CD4-positive, alpha-beta T cell treated with Interferon gamma for 1 hour (primary cell): Measurements from ENCODE around the gene A4GALT.

Source experiments
- DNase-seq: peaks from one replicate; pipeline ENCODE4 v3.0.0-alpha.2; 2020

The A4GALT gene

GRCh38 chr22:42700901-42701300 is 19.8 kb downstream of the A4GALT start:
- no peak for DNase-seq

DNA sequence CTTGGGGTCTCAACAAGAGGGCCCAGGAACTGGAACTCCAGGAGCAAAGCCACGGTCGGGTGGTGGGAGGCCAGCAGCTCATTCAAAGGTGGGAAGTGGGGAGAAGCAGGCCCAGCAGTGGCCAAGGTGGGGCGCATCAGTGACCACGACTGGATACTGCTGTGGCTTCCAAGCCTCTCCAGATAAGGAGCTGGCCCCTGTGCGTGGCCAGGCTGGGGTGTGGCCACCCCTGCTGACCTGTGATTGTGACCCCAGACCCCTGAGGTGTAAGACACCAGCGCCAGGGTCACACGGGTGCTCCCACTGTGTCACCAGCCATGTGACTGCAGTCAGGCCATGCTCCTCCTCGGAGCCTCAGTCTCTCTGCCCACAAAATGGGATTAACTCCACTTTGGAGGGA is 20.3 kb downstream of the A4GALT start:
- no peak for DNase-seq

DNA sequence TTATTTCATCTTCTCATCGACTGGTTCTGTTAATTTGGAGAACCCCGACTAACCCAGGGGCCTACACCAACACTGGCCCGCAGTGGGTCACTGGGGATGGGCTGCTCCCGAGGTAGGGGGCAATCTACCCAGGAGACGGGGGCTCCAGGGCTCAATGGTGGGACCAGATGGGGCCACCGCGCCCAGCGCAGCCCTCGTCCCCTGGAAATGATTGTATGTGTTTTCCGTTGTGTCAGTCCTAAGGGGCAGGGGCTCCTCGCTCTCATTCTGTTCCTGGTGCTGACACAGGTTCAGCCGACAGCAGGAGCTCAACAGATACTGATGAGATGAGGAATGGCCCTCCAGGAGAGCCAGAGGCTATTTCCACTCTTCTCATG is 20.7 kb downstream of the A4GALT start:
- no peak for DNase-seq

- no peak for DNase-seq
Measured at GRCh38 chr22:42699281-42699975, 21.2 kb downstream of the A4GALT start.

DNA sequence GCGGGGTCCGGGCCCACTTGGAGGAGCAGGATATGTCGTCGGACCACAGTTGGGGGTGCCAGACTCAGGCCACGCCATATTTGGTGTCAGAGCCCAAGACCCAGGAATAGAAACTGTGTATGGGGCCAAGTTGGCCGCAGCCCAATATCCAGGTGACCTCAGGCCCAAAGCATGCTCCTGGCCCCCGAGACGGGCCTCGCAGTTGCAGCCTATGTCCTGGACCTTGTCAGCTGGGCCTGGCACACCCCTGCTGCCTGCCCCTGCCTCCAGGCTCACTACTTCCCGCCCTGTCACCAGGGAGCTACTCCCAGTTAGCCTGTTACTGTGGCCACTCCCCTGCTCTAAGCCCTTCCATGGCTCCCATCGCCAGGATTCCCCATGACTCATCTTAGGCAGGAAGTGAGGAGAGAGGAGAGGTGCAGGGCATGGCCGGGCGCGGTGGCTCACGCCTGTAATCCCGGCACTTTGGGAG is 23.1 kb downstream of the A4GALT start:
- DNase-seq, result no peak

DNA sequence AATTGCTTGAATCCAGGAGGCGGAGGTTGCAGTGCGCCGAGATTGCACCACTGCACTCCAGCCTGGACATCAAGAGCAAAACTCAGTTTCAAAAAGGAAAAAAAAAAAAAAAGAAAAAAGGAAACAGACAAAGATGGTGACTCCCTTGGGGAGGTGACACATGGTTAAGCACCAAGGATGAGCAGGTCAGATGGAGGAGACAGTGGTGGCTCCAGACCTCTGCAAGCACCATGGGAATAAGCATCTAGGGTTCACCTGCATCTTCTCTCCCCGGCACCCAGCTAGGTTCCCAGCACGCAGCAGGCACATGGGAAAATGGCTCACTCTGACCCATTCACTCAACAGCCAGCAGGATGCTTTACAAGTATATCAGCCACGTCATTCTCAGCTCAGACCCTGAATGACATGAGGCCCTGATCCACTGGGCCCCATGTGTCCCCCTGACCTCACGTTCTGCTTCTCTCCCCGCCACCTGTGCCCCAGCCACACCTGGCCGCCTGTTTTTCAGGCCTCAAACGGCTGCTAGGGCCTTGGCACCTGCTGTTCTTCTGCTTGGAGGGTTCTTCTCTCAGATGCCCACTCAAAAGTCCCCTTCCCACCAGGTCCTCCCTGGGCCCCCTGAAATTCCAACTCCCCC is 24.2 kb downstream of the A4GALT start:
- DNase-seq, result no peak

GRCh38 chr22:42695294-42695693 is 25.4 kb downstream of the A4GALT start:
- DNase-seq, result no peak

DNA sequence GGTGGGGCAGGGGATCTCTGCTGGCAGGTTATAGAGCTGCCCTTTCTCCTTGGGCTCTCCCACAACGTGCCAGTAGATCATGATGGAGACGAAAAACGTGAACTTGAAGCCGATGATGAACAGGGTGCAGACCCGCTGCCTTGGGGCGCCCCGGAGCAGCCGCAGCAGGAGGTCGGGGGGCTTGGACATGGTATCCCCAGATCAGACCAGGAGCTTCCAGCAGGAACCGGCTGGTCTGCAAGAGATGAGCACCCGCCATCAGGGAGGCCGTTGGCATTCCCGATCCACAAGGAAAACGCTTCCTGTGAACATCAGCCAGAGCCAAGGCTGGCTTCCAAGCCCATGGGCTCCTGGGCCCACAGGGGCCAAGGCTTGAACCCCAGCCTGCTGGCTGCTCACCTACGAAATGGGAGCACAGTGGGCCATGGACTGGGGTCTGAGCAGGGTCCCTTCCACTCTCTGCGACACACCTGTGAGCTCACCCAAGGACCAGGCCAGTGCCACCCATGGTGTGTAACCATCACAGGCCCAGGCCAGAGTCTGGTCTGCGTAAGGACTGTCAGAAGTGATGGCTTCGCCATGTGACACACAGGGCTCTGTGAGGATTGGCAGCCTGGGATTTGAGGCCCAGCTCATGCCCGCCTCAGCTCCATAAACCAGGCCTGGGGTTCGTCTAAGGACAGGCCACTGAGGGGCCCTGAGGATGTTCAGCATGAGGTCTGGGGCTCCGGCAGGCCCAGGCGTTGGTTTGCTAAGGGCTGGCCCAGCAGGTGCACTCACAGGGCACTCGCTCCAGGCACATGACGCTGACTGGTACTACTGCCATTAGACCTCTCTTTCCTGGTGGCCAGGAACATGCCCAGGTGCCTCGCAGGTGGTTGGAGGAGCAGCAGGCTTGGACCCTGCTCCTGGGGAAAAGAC is 26.6 kb downstream of the A4GALT start:
- DNase-seq, result no peak

DNA sequence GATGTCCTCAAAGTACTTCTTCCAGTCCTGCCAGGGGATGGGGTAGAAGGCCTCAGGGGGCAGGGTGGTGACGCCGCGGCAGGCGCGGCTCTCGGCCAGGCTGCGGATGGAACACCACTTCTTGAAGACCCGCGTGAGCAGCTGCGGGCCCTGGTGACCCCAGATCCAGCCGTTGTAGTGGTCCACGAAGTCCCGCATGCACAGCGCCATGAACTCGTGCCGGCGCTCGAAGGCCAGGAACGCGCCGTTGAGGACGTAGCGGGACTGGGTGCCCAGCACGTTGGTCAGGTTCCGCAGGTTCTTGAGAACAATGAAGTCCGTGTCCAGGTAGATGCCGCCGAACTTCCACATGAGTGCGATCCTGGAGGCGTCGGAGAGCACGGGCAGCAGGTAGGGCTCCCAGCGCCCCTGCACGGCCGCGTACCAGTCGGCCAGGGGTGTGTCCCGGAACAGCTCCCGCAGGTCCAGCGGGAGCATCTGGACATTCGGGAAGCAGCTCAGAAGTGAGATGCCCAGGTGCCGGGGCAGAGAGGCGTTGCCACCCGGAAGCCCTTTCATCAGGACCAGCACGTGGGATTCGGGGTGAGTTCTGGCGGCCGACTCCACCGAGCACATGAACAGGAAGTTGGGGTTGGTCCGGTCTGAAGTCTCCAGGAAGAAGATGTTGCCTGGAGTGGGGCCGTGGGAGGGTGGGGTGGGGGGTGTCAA is 27.5 kb downstream of the A4GALT start:
- no peak for DNase-seq

DNA sequence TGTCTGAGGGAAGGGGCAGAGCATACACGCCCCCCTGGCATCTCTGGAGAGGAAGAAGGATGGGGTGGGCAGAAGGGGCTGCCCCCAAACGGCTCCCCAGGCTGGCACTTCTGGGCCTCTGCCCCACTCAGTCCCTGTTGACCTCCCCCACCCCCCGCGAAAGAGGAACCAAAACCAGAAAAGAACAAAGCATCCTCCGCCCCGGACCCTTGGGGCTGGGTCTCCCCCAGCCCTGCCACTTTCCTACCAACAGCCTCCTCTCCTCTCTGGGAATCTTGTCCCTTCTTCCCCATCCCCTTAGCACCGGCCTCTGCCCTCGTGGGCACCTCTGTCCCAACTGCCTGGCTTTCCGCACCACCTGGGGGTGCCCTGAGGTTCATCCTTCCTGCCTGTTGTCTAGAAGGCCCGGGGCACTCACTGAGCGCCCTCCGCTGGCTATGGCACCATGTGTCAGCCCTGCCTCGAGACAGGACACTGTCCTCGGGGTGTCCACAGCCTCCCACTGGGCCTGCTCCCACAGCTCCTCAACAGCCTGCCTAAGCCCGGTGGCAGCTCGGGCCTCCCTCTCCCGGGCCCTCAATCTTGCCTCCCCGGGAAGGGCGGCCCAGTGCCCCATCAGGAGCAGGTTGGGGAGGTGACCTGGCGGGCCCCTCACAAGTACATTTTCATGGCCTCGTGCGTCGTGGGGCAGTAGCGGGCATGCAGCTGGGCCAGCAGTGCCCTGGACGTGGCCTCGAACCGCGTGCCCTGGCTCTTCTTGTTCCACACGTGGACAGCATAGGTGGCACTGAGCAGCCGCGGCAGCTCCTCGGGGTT is 28.2 kb downstream of the A4GALT start:
- peak; percentile 14 for DNase-seq

DNA sequence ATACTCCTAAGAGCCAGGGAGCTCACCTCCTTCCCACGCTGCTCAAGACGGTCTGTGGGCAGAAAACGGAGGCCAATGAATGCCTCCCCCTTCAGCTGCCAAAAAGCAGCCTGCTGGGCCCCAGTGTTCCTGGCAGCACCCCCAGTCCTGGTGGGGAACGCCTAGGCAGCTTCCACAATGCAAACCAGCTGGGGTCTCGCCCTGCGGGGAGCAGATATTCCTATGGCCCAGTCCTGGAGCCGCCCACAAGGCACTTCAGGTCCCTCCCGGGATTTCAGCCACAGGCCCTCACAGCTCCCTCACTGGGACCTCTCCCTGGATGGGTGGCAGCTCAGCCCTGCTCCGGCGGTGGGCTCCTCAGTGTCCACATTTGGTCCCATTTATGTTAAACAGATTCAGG is 29.2 kb downstream of the A4GALT start:
- no peak for DNase-seq

GRCh38 chr22:42688241-42689211 is 32.1 kb downstream of the A4GALT start:
- DNase-seq, result no peak

DNA sequence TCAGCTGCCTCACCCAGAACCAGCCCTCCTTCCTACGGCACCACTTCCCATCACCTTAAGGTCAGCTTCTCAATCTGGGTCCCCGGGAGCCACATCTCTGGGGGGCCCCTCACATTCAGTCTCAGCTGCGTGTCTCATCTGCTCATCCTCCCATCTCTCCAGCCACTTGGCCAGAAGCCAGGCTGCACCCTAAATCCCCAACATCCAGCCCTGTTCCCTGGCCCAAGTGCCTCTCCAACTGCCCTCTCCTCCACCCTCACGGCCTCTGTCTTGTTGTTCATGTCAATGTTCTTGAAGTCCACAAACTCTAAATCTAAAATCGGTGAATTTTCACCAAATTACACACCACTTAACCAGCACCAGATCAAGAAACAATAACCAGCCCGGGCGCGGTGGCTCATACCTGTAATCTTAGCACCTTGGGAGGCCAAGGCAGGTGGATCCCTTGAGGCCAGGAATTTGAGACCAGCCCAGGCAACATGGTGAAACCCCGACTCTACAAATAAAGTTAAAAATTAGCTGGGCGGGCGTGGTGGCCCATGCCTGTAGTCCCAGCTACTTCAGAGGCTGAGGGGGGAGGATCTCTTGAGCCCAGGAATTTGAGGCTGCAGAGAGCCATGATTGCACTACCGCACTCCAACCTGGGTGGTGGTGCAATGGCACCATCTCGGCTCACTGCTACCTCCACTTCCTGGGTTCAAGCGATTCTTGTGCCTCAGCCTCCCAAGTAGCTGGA is 33.7 kb downstream of the A4GALT start:
- no peak for DNase-seq

DNA sequence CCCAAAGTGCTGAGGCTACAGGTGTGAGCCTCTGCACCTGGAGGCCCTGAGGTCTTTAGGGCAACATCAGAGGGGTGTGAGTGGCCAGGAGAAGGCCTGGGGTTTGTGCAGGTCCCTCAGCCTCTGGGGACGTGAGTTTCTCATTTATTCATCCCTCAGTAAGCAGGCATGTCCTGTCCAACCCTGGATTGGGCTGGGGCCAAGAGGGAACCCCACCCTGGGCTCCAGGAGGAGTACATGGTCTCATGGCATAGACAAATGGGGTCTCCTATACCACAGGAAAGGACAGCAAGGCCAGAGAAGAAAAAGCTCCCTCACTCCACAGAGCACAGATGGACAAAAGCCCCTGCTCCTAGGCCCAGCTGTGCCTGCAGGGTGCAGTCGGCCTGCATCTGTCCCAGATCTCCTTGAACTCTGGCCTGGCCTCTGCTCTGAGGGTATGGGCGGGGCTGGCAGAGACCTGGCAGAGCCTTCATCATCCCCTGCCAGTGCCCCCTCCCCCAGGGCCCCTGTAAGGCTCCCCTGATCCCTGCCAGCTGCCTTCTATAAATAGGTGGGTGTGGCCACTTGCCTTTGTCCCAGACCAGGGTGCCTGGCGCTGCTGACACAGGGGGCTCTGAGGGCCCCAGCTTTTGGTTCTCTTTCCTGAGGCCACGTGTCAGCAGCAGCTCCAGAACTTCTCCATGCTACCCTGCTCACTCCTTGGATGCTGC is 34.6 kb downstream of the A4GALT start:
- DNase-seq, result no peak

DNA sequence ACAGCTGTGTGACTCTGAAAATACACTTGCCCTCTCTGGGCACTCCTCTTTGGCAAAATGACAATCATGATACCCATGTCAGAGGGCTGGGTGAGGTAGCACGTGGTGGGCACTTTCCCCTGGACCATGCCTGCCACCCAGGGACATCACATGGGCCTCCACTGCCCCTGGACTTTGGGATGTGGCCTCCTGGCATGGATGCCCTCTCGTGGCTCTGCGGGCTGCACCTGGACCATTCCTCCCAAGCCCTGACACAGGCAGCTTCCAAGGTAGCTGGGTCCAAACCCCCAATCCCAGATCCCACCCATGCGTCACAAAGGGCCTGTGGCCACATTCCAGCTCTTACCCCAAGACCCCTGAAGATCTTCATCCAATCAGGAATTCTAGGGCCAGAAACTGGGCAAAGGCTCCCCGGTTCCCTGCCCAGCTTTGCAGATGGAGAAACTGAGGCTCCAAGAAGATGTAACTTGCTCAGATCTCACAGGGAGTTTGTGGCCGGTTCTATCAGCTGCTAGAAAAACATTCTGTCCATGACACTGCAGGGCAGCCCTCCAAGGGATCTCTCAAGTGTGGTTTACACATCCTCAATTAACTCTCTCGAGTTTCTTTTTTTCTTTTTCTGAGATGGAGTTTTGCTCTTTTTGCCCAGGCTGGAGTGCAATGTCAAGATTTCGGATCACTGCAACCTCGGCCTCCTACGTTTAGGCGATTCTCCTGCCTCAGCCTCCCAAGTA is 36.0 kb downstream of the A4GALT start:
- DNase-seq, result no peak

- no peak for DNase-seq
Measured at GRCh38 chr22:42683578-42684283, 36.9 kb downstream of the A4GALT start.

DNA sequence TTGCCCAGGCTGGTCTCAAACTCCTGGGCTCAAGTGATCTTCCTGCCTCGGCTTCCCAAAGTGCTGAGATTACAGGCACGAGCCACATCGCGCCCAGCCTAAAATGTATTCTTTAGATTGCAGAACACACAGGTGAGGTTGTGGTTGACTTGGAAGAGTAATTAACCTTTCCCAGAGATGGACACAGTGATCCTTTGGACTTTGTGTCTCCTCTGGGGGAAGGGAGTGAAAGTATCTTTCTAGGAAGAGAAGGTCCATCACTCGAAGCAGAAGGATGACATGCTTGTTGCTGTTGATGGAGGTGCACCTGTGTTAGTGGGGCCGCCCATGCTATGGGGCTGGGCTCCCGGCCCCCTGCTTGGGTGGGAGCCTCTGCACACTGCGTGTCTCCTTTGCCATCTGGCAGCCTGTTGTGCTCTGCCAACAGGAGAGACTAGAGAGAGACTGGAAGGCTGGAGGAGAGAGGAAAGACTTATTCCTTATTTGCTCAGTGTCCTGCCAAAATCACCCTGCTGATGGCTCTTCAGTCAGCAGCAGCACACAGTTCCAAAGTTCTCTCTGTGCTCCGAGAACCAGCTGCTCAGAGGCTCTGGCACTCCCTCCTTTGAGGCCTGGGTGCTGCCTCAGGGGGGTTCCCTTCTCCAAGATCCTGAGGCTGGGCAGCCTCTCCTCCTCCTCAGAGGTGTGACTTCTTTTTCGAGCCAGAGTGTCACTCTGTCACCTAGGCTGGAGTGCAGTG is 38.4 kb downstream of the A4GALT start:
- DNase-seq, result no peak
